HEK293 (cell line): Measurements from ENCODE around the gene GPHN.

Experiments used
- GFI1B ChIP-seq: fragments of 450-650 bp; formaldehyde crosslinking; IDR thresholded peaks from 2 replicates; pipeline ENCODE4 v1.5.1; 2016; ENCODE audit warnings: missing biosample characterization, missing genetic modification characterization
- KLF7 ChIP-seq: fragments of 450-650 bp; formaldehyde crosslinking; IDR thresholded peaks from 2 replicates; pipeline ENCODE4 v1.5.1; 2016; ENCODE audit warnings: missing biosample characterization, missing genetic modification characterization, borderline replicate concordance
- MYNN ChIP-seq: fragments of 450-650 bp; formaldehyde crosslinking; IDR thresholded peaks from 2 replicates; pipeline ENCODE4 v1.5.1; 2016; ENCODE audit warnings: missing biosample characterization, missing genetic modification characterization, borderline replicate concordance
- MZF1 ChIP-seq: fragments of 450-650 bp; formaldehyde crosslinking; IDR thresholded peaks from 2 replicates; pipeline ENCODE4 v1.5.1; 2017; ENCODE audit warnings: missing biosample characterization, missing genetic modification characterization, borderline replicate concordance
- YY2 ChIP-seq: fragments of 450-650 bp; formaldehyde crosslinking; IDR thresholded peaks from 2 replicates; pipeline ENCODE4 v1.5.1; 2016; ENCODE audit warnings: missing biosample characterization, missing genetic modification characterization
- ZNF112 ChIP-seq: fragments of 450-650 bp; formaldehyde crosslinking; IDR thresholded peaks from 2 replicates; pipeline ENCODE4 v1.5.0; 2017; ENCODE audit warnings: missing biosample characterization, missing genetic modification characterization
- ZNF184 ChIP-seq: fragments of 450-650 bp; IDR thresholded peaks from 2 replicates; pipeline ENCODE4 v1.5.1; 2018; ENCODE audit warnings: missing biosample characterization, mild to moderate bottlenecking, missing genetic modification characterization
- ZNF223 ChIP-seq: fragments of 450-650 bp; formaldehyde crosslinking; IDR thresholded peaks from 2 replicates; pipeline ENCODE4 v1.5.1; 2016; ENCODE audit warnings: missing biosample characterization, missing genetic modification characterization
- ZNF239 ChIP-seq: fragments of 450-650 bp; formaldehyde crosslinking; IDR thresholded peaks from 2 replicates; pipeline ENCODE4 v1.5.1; 2016; ENCODE audit warnings: missing biosample characterization, missing genetic modification characterization
- ZNF350 ChIP-seq: fragments of 450-650 bp; formaldehyde crosslinking; IDR thresholded peaks from 2 replicates; pipeline ENCODE4 v1.5.0; 2017; ENCODE audit warnings: missing biosample characterization, mild to moderate bottlenecking, missing genetic modification characterization
- ZNF530 ChIP-seq: fragments of 450-650 bp; formaldehyde crosslinking; IDR thresholded peaks from 2 replicates; pipeline ENCODE4 v1.5.1; 2016; ENCODE audit warnings: low read depth, missing biosample characterization, missing genetic modification characterization
- ZNF561 ChIP-seq: fragments of 450-650 bp; IDR thresholded peaks from 2 replicates; pipeline ENCODE4 v1.5.1; 2018; ENCODE audit warnings: missing biosample characterization, missing genetic modification characterization, borderline replicate concordance
- ZNF701 ChIP-seq: fragments of 450-650 bp; formaldehyde crosslinking; IDR thresholded peaks from 2 replicates; pipeline ENCODE4 v1.5.1; 2016; ENCODE audit warnings: missing biosample characterization, missing genetic modification characterization
- ZNF776 ChIP-seq: fragments of 450-650 bp; formaldehyde crosslinking; IDR thresholded peaks from 2 replicates; pipeline ENCODE4 v1.5.0; 2017; ENCODE audit warnings: missing biosample characterization, missing genetic modification characterization, borderline replicate concordance
- ZSCAN23 ChIP-seq: fragments of 450-650 bp; formaldehyde crosslinking; IDR thresholded peaks from 2 replicates; pipeline ENCODE4 v1.5.1; 2016; ENCODE audit warnings: missing biosample characterization, missing genetic modification characterization
- ZXDB ChIP-seq: fragments of 450-650 bp; formaldehyde crosslinking; IDR thresholded peaks from 2 replicates; pipeline ENCODE4 v1.5.1; 2016; ENCODE audit warnings: missing biosample characterization, missing genetic modification characterization
- TF ChIP-seq, protein P1 (sequence below): fragments of 450-650 bp; formaldehyde crosslinking; IDR thresholded peaks from 2 replicates; pipeline ENCODE4 v1.5.1; 2016; ENCODE audit warnings: missing biosample characterization, missing genetic modification characterization
- TF ChIP-seq, protein P2 (sequence below): fragments of 450-650 bp; formaldehyde crosslinking; IDR thresholded peaks from 2 replicates; pipeline ENCODE4 v1.5.1; 2016; ENCODE audit warnings: missing biosample characterization, missing genetic modification characterization
- TF ChIP-seq, protein P3 (sequence below): sonication (generic); formaldehyde crosslinking; IDR thresholded peaks from 2 replicates; pipeline ENCODE4 v1.8.1; 2022; ENCODE audit warnings: mild to moderate bottlenecking, moderate library complexity, missing genetic modification reagents
- TF ChIP-seq, protein P4 (sequence below): fragments of 450-650 bp; formaldehyde crosslinking; IDR thresholded peaks from 2 replicates; pipeline ENCODE4 v1.5.1; 2017; ENCODE audit warnings: missing biosample characterization, missing genetic modification characterization
- TF ChIP-seq, protein P5 (sequence below): fragments of 450-650 bp; formaldehyde crosslinking; IDR thresholded peaks from 2 replicates; pipeline ENCODE4 v1.5.1; 2016; ENCODE audit warnings: missing biosample characterization, missing genetic modification characterization
- TF ChIP-seq, protein P6 (sequence below): fragments of 450-650 bp; formaldehyde crosslinking; IDR thresholded peaks from 2 replicates; pipeline ENCODE4; 2016; ENCODE audit warnings: missing biosample characterization, missing genetic modification characterization
- TF ChIP-seq, protein P7 (sequence below): fragments of 450-650 bp; formaldehyde crosslinking; IDR thresholded peaks from 2 replicates; pipeline ENCODE4 v1.5.1; 2016; ENCODE audit warnings: missing biosample characterization, missing genetic modification characterization
- TF ChIP-seq, protein P8 (sequence below): fragments of 450-650 bp; formaldehyde crosslinking; IDR thresholded peaks from 2 replicates; pipeline ENCODE4 v1.5.1; 2016; ENCODE audit warnings: missing biosample characterization, missing genetic modification characterization

GPHN gene

DNA sequence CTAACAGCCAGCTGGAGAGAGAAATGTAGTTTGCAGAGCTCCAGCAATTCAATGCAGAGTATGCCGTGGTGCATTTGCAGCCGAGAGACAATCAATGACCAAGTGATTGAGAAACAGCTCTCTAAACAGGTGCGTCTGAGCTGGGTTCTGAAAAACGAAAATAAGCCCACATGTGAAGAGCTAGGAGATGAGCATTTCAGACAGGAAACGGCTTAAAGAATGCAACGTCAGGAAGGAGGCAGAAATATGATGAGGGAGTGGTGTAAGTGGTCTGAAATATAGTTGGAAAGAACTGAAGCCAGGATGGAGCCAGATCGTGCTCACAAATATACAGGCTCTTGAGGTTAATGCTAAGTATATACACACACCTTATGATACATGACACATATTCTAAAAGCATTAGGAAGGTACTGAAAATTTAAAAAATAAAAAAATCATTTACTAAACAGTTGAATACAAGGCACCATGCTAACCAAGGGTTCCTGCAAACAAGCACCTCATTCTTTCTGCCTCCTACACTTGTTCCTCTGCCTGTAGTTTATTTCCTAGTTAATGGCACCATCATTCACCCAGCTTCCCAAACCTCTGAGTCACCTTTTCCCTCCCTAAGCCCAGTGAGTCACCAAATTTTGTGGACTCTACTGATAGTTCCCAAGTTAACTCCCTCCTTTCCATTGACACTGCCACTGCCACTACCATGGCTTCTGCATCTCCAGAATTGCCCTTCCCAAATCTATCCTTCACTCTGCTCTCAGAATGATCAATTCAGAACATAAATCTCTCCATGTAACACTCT lies 679.0 kb downstream of the GPHN start (continued):
- TF ChIP-seq, protein P1, sequence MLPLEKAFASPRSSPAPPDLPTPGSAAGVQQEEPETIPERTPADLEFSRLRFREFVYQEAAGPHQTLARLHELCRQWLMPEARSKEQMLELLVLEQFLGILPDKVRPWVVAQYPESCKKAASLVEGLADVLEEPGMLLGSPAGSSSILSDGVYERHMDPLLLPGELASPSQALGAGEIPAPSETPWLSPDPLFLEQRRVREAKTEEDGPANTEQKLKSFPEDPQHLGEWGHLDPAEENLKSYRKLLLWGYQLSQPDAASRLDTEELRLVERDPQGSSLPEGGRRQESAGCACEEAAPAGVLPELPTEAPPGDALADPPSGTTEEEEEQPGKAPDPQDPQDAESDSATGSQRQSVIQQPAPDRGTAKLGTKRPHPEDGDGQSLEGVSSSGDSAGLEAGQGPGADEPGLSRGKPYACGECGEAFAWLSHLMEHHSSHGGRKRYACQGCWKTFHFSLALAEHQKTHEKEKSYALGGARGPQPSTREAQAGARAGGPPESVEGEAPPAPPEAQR (tag by site-specific recombination): no peak
- no peak for TF ChIP-seq ZNF701 (tag by site-specific recombination)
- TF ChIP-seq, protein P2, sequence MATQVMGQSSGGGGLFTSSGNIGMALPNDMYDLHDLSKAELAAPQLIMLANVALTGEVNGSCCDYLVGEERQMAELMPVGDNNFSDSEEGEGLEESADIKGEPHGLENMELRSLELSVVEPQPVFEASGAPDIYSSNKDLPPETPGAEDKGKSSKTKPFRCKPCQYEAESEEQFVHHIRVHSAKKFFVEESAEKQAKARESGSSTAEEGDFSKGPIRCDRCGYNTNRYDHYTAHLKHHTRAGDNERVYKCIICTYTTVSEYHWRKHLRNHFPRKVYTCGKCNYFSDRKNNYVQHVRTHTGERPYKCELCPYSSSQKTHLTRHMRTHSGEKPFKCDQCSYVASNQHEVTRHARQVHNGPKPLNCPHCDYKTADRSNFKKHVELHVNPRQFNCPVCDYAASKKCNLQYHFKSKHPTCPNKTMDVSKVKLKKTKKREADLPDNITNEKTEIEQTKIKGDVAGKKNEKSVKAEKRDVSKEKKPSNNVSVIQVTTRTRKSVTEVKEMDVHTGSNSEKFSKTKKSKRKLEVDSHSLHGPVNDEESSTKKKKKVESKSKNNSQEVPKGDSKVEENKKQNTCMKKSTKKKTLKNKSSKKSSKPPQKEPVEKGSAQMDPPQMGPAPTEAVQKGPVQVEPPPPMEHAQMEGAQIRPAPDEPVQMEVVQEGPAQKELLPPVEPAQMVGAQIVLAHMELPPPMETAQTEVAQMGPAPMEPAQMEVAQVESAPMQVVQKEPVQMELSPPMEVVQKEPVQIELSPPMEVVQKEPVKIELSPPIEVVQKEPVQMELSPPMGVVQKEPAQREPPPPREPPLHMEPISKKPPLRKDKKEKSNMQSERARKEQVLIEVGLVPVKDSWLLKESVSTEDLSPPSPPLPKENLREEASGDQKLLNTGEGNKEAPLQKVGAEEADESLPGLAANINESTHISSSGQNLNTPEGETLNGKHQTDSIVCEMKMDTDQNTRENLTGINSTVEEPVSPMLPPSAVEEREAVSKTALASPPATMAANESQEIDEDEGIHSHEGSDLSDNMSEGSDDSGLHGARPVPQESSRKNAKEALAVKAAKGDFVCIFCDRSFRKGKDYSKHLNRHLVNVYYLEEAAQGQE (tag by site-specific recombination): no peak
- TF ChIP-seq, protein P3, sequence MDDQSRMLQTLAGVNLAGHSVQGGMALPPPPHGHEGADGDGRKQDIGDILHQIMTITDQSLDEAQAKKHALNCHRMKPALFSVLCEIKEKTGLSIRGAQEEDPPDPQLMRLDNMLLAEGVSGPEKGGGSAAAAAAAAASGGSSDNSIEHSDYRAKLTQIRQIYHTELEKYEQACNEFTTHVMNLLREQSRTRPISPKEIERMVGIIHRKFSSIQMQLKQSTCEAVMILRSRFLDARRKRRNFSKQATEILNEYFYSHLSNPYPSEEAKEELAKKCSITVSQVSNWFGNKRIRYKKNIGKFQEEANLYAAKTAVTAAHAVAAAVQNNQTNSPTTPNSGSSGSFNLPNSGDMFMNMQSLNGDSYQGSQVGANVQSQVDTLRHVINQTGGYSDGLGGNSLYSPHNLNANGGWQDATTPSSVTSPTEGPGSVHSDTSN (CRISPR knock-in tag): no peak
- TF ChIP-seq ZNF223 (tag by site-specific recombination): no peak
- TF ChIP-seq KLF7 (tag by site-specific recombination): no peak
- TF ChIP-seq ZNF530 (tag by site-specific recombination): no peak
- no peak; the same call in 1 of the 2 replicates for TF ChIP-seq ZNF184 (tag by site-specific recombination)
- no peak for TF ChIP-seq ZNF776 (tag by site-specific recombination)
- TF ChIP-seq, protein P4, sequence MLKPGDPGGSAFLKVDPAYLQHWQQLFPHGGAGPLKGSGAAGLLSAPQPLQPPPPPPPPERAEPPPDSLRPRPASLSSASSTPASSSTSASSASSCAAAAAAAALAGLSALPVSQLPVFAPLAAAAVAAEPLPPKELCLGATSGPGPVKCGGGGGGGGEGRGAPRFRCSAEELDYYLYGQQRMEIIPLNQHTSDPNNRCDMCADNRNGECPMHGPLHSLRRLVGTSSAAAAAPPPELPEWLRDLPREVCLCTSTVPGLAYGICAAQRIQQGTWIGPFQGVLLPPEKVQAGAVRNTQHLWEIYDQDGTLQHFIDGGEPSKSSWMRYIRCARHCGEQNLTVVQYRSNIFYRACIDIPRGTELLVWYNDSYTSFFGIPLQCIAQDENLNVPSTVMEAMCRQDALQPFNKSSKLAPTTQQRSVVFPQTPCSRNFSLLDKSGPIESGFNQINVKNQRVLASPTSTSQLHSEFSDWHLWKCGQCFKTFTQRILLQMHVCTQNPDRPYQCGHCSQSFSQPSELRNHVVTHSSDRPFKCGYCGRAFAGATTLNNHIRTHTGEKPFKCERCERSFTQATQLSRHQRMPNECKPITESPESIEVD (tag by site-specific recombination): no peak
- TF ChIP-seq ZXDB (tag by site-specific recombination): no peak
- TF ChIP-seq, protein P5, sequence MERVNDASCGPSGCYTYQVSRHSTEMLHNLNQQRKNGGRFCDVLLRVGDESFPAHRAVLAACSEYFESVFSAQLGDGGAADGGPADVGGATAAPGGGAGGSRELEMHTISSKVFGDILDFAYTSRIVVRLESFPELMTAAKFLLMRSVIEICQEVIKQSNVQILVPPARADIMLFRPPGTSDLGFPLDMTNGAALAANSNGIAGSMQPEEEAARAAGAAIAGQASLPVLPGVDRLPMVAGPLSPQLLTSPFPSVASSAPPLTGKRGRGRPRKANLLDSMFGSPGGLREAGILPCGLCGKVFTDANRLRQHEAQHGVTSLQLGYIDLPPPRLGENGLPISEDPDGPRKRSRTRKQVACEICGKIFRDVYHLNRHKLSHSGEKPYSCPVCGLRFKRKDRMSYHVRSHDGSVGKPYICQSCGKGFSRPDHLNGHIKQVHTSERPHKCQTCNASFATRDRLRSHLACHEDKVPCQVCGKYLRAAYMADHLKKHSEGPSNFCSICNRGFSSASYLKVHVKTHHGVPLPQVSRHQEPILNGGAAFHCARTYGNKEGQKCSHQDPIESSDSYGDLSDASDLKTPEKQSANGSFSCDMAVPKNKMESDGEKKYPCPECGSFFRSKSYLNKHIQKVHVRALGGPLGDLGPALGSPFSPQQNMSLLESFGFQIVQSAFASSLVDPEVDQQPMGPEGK (tag by site-specific recombination): 0 out of 2 replicates have a peak, but pooled peaks have one; percentile 23
- TF ChIP-seq YY2 (tag by site-specific recombination): no peak
- no peak for TF ChIP-seq MYNN
- TF ChIP-seq, protein P6, sequence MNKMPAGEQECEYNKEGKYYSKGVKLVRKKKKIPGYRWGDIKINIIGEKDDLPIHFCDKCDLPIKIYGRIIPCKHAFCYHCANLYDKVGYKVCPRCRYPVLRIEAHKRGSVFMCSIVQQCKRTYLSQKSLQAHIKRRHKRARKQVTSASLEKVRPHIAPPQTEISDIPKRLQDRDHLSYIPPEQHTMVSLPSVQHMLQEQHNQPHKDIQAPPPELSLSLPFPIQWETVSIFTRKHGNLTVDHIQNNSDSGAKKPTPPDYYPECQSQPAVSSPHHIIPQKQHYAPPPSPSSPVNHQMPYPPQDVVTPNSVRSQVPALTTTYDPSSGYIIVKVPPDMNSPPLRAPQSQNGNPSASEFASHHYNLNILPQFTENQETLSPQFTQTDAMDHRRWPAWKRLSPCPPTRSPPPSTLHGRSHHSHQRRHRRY: no peak
- TF ChIP-seq, protein P7, sequence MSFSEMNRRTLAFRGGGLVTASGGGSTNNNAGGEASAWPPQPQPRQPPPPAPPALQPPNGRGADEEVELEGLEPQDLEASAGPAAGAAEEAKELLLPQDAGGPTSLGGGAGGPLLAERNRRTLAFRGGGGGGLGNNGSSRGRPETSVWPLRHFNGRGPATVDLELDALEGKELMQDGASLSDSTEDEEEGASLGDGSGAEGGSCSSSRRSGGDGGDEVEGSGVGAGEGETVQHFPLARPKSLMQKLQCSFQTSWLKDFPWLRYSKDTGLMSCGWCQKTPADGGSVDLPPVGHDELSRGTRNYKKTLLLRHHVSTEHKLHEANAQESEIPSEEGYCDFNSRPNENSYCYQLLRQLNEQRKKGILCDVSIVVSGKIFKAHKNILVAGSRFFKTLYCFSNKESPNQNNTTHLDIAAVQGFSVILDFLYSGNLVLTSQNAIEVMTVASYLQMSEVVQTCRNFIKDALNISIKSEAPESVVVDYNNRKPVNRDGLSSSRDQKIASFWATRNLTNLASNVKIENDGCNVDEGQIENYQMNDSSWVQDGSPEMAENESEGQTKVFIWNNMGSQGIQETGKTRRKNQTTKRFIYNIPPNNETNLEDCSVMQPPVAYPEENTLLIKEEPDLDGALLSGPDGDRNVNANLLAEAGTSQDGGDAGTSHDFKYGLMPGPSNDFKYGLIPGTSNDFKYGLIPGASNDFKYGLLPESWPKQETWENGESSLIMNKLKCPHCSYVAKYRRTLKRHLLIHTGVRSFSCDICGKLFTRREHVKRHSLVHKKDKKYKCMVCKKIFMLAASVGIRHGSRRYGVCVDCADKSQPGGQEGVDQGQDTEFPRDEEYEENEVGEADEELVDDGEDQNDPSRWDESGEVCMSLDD (tag by site-specific recombination): no peak
- no peak for TF ChIP-seq ZNF350 (tag by site-specific recombination)
- no peak for TF ChIP-seq ZNF561
- TF ChIP-seq ZNF239 (tag by site-specific recombination): no peak
- no peak for TF ChIP-seq ZNF112 (tag by site-specific recombination)
- TF ChIP-seq, protein P8, sequence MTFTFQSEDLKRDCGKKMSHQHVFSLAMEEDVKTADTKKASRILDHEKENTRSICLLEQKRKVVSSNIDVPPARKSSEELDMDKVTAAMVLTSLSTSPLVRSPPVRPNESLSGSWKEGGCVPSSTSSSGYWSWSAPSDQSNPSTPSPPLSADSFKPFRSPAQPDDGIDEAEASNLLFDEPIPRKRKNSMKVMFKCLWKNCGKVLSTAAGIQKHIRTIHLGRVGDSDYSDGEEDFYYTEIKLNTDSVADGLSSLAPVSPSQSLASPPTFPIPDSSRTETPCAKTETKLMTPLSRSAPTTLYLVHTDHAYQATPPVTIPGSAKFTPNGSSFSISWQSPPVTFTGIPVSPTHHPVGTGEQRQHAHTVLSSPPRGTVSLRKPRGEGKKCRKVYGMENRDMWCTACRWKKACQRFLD (tag by site-specific recombination): no peak
- TF ChIP-seq ZSCAN23 (tag by site-specific recombination): no peak
- TF ChIP-seq GFI1B (tag by site-specific recombination): no peak
- TF ChIP-seq MZF1: no peak
